NCI-H128 (cell line): ENCODE results near the gene MRPL58.
"Not testable (repeated sequence)": the region's sequence is repeated elsewhere in the genome, so short reads cannot be mapped to it uniquely, and the experiment has no call there.

ENCODE experiments used
- DNase-seq: peaks from one replicate; lab custom pipeline; 2025; ENCODE audit not compliant: unreplicated experiment; lab: John Stamatoyannopoulos, UW

The MRPL58 gene

GRCh38 chr17:75012096-75012345, 449 bp upstream of the MRPL58 start:
- no peak for DNase-seq

- no peak for DNase-seq
These were observed 656 bp downstream of the MRPL58 start for GRCh38 chr17:75013092-75013559.

GRCh38 chr17:75019146-75019545, 6.7 kb downstream of the MRPL58 start:
- DNase-seq: no peak

- no peak for DNase-seq
These were observed 7.2 kb downstream of the MRPL58 start for GRCh38 chr17:75019710-75020109.

- no peak for DNase-seq
These were observed 8.1 kb downstream of the MRPL58 start for GRCh38 chr17:75020331-75021110.

- DNase-seq: no peak
These were observed 12.4 kb downstream of the MRPL58 start for GRCh38 chr17:75024686-75025397.

GRCh38 chr17:75025398-75025734, 12.9 kb downstream of the MRPL58 start:
- DNase-seq: not testable (repeated sequence)

GRCh38 chr17:75026650-75027049, 14.2 kb downstream of the MRPL58 start:
- DNase-seq: not testable (repeated sequence)

GRCh38 chr17:75030161-75030560, 17.7 kb downstream of the MRPL58 start:
- DNase-seq: no peak

- no peak for DNase-seq
These were observed 19.7 kb downstream of the MRPL58 start for GRCh38 chr17:75031972-75032719.

- DNase-seq: no peak
These were observed 20.3 kb downstream of the MRPL58 start for GRCh38 chr17:75032720-75033280.

GRCh38 chr17:75033346-75034235, 21.1 kb downstream of the MRPL58 start:
- DNase-seq: peak; percentile 76

- peak; percentile 56 for DNase-seq
These were observed 21.9 kb downstream of the MRPL58 start for GRCh38 chr17:75034236-75034908.

- DNase-seq: no peak
These were observed 24.3 kb downstream of the MRPL58 start for GRCh38 chr17:75036643-75037268.

GRCh38 chr17:75039238-75039637, 26.8 kb downstream of the MRPL58 start:
- DNase-seq: no peak

GRCh38 chr17:75041656-75042280, 29.3 kb downstream of the MRPL58 start:
- no peak for DNase-seq

- not testable (repeated sequence) for DNase-seq
These were observed 31.3 kb downstream of the MRPL58 start for GRCh38 chr17:75043789-75044188.

- DNase-seq: no peak
These were observed 32.2 kb downstream of the MRPL58 start for GRCh38 chr17:75044716-75045115.

GRCh38 chr17:75045946-75046406, 33.5 kb downstream of the MRPL58 start:
- DNase-seq: not testable (repeated sequence)
